ENCODE results near the gene FBXO36.
A peak's percentile ranks its signal among the peaks of the same experiment; 100 is the strongest.

The FBXO36 gene, protein sequence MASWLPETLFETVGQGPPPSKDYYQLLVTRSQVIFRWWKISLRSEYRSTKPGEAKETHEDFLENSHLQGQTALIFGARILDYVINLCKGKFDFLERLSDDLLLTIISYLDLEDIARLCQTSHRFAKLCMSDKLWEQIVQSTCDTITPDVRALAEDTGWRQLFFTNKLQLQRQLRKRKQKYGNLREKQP

GRCh38 chr2:229922449-229923386 lies at the start of gene FBXO36:
Gene FBXO36, plus strand, starts transcription at chr2:229922503. Its CDS starts 11 bp downstream, at chr2:229922514.
- Histone ChIP-seq H3K36me3 (ENCODE audit: insufficient read depth) (0 out of 2 replicates have a peak, but pooled peaks cover 2% of the 10 kb centered on the region), H3K9ac (peak within 1 kb of the TSS; percentile 73), H3K27ac (peak within 1 kb of the TSS; percentile 71), H3K4me2 (peak within 1 kb of the TSS; percentile 89), H2AFZ (ENCODE audit: low read depth) (peak within 1 kb of the TSS; percentile 86), H3K79me2 (ENCODE audit: insufficient read depth, low read depth) (peaks cover 37% of the 10 kb centered on the region), H3K4me1 (ENCODE audit: low read depth, poor library complexity, severe bottlenecking) (peaks cover 9% of the 10 kb centered on the region), H4K20me1 (ENCODE audit: insufficient read depth) (no peaks in the 10 kb centered on the region), H3K27me3 (ENCODE audit: insufficient read depth, low read depth) (no peaks in the 10 kb centered on the region), H3K4me3 (IDR thresholded peaks at IDR 0.05; ENCODE audit: insufficient read depth, low read depth, low read length) (peak within 1 kb of the TSS; percentile 87)
- TF ChIP-seq, protein P1, sequence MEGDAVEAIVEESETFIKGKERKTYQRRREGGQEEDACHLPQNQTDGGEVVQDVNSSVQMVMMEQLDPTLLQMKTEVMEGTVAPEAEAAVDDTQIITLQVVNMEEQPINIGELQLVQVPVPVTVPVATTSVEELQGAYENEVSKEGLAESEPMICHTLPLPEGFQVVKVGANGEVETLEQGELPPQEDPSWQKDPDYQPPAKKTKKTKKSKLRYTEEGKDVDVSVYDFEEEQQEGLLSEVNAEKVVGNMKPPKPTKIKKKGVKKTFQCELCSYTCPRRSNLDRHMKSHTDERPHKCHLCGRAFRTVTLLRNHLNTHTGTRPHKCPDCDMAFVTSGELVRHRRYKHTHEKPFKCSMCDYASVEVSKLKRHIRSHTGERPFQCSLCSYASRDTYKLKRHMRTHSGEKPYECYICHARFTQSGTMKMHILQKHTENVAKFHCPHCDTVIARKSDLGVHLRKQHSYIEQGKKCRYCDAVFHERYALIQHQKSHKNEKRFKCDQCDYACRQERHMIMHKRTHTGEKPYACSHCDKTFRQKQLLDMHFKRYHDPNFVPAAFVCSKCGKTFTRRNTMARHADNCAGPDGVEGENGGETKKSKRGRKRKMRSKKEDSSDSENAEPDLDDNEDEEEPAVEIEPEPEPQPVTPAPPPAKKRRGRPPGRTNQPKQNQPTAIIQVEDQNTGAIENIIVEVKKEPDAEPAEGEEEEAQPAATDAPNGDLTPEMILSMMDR (conservative IDR thresholded peaks at IDR 0.05; ENCODE audit: low read depth, low read length), result no peak

- peaks cover 36% of the 10 kb centered on the region for H3K79me2 ChIP-seq (ENCODE audit: insufficient read depth, low read depth)
- no peaks in the 10 kb centered on the region for H3K27me3 ChIP-seq (ENCODE audit: insufficient read depth, low read depth)
- H4K20me1 ChIP-seq (ENCODE audit: insufficient read depth), result no peaks in the 10 kb centered on the region
- H3K27ac ChIP-seq, result peak overlapping the region; percentile 78
- peaks cover 87% of the 10 kb centered on the region for H3K4me1 ChIP-seq (ENCODE audit: low read depth, poor library complexity, severe bottlenecking)
- H3K36me3 ChIP-seq (ENCODE audit: insufficient read depth), result no peaks in the 10 kb centered on the region
- peak overlapping the region; percentile 17; the same call in 1 of the 2 replicates for H3K9ac ChIP-seq
- TF ChIP-seq, protein P1 (conservative IDR thresholded peaks at IDR 0.05; ENCODE audit: low read depth, low read length), result no peak
- H3K4me3 ChIP-seq (IDR thresholded peaks at IDR 0.05; ENCODE audit: insufficient read depth, low read depth, low read length), result no peak overlapping the region
- no peak overlapping the region for H2AFZ ChIP-seq (ENCODE audit: low read depth)
- H3K4me2 ChIP-seq, result peak overlapping the region; percentile 91
These were observed 49.2 kb upstream of the FBXO36 start for GRCh38 chr2:229873123-229873581.

- no peaks in the 10 kb centered on the region for H3K36me3 ChIP-seq (ENCODE audit: insufficient read depth)
These were observed 47.7 kb upstream of the FBXO36 start for GRCh38 chr2:229874647-229875046.

GRCh38 chr2:229875549-229875948 lies 46.8 kb upstream of the FBXO36 start:
- H3K4me1 ChIP-seq (ENCODE audit: low read depth, poor library complexity, severe bottlenecking), result peaks cover 63% of the 10 kb centered on the region
- H3K27me3 ChIP-seq (ENCODE audit: insufficient read depth, low read depth), result no peaks in the 10 kb centered on the region
- no peaks in the 10 kb centered on the region for H3K36me3 ChIP-seq (ENCODE audit: insufficient read depth)
- no peak overlapping the region for H2AFZ ChIP-seq (ENCODE audit: low read depth)
- H3K79me2 ChIP-seq (ENCODE audit: insufficient read depth, low read depth), result peaks cover 27% of the 10 kb centered on the region
- TF ChIP-seq, protein P1 (conservative IDR thresholded peaks at IDR 0.05; ENCODE audit: low read depth, low read length), result no peak
- peak overlapping the region; percentile 13; the same call in 1 of the 2 replicates for H3K27ac ChIP-seq
- H3K4me2 ChIP-seq, result no peak overlapping the region
- H3K4me3 ChIP-seq (IDR thresholded peaks at IDR 0.05; ENCODE audit: insufficient read depth, low read depth, low read length), result no peak overlapping the region
- H3K9ac ChIP-seq, result no peak overlapping the region
- H4K20me1 ChIP-seq (ENCODE audit: insufficient read depth), result no peaks in the 10 kb centered on the region

More at GRCh38 chr2:229874647-229875046, 47.7 kb upstream of the FBXO36 start:
- Histone ChIP-seq H3K4me1 (ENCODE audit: low read depth, poor library complexity, severe bottlenecking) (peaks cover 72% of the 10 kb centered on the region), H2AFZ (ENCODE audit: low read depth) (no peak overlapping the region), H3K4me2 (peak overlapping the region; percentile 13; the same call in 1 of the 2 replicates), H3K27ac (peak overlapping the region; percentile 13; the same call in 1 of the 2 replicates), H3K4me3 (IDR thresholded peaks at IDR 0.05; ENCODE audit: insufficient read depth, low read depth, low read length) (no peak overlapping the region), H3K79me2 (ENCODE audit: insufficient read depth, low read depth) (peaks cover 36% of the 10 kb centered on the region), H3K27me3 (ENCODE audit: insufficient read depth, low read depth) (no peaks in the 10 kb centered on the region), H3K9ac (no peak overlapping the region), H4K20me1 (ENCODE audit: insufficient read depth) (no peaks in the 10 kb centered on the region)
- TF ChIP-seq, protein P1 (conservative IDR thresholded peaks at IDR 0.05; ENCODE audit: low read depth, low read length), result no peak

Measured in KMS-11 (cell line).